H9 (cell line): ENCODE measurements around the gene IRF1. TPM values are rescaled to one million over a fixed set of nuclear protein-coding genes. Genes with fewer than 3 reads are reported as not detected.

Experiments used
- DNase-seq: peaks from one replicate; pipeline ENCODE4 v3.0.0-alpha.2; 2017
- H2AFZ ChIP-seq: one replicate; pipeline ENCODE4 v1.6.1; 2013; ENCODE audit warnings: mild to moderate bottlenecking, low read length, control low read depth, moderate library complexity
- H2AK5ac ChIP-seq: 2 replicates; pipeline ENCODE4 v1.6.1; 2013; ENCODE audit warnings: low read length, control low read depth, mixed read lengths; ENCODE audit not compliant: insufficient read length
- H2BK120ac ChIP-seq: one replicate; pipeline ENCODE4 v1.6.1; 2013; ENCODE audit warnings: low read depth, mild to moderate bottlenecking, low read length, control low read depth, inconsistent platforms; ENCODE audit not compliant: poor library complexity, severe bottlenecking
- H2BK12ac ChIP-seq: 2 replicates; pipeline ENCODE4 v1.6.1; 2013; ENCODE audit warnings: low read length, control low read depth, mixed read lengths, low read depth; ENCODE audit not compliant: insufficient read length
- H2BK15ac ChIP-seq: 2 replicates; pipeline ENCODE4 v1.6.1; 2013; ENCODE audit warnings: low read depth, low read length, control low read depth
- H2BK20ac ChIP-seq: one replicate; pipeline ENCODE4 v1.6.1; 2013; ENCODE audit warnings: low read depth, mild to moderate bottlenecking, low read length, control low read depth, inconsistent platforms; ENCODE audit not compliant: poor library complexity, severe bottlenecking
- H2BK5ac ChIP-seq: 2 replicates; pipeline ENCODE4 v1.6.1; 2013; ENCODE audit warnings: low read length, control low read depth, mixed read lengths; ENCODE audit not compliant: insufficient read length
- H3K14ac ChIP-seq: 2 replicates; pipeline ENCODE4 v1.6.1; 2013; ENCODE audit warnings: low read length, control low read depth; ENCODE audit not compliant: insufficient read depth
- H3K18ac ChIP-seq: 2 replicates; pipeline ENCODE4 v1.6.1; 2013; ENCODE audit warnings: low read depth, mild to moderate bottlenecking, mixed read lengths, low read length, control low read depth; ENCODE audit not compliant: insufficient read length
- H3K23ac ChIP-seq: 2 replicates; pipeline ENCODE4 v1.6.1; 2013; ENCODE audit warnings: low read length, control low read depth, mixed read lengths, low read depth; ENCODE audit not compliant: insufficient read length
- H3K23me2 ChIP-seq: 2 replicates; pipeline ENCODE4 v1.6.1; 2013; ENCODE audit warnings: low read depth, mild to moderate bottlenecking, mixed read lengths, low read length, control low read depth; ENCODE audit not compliant: insufficient read length, poor library complexity, severe bottlenecking
- H3K27ac ChIP-seq: 2 replicates; pipeline ENCODE4 v1.5.1; 2013; ENCODE audit warnings: low read length, control low read depth, mixed read lengths, low read depth; ENCODE audit not compliant: insufficient read length
- H3K27me3 ChIP-seq: 2 replicates; pipeline ENCODE4 v1.6.1; 2013; ENCODE audit warnings: low read length, control low read depth, inconsistent platforms; ENCODE audit not compliant: insufficient read depth
- H3K4ac ChIP-seq: 2 replicates; pipeline ENCODE4 v1.6.1; 2013; ENCODE audit warnings: low read depth, mild to moderate bottlenecking, control low read depth, inconsistent platforms, low read length, moderate library complexity
- H3K4me1 ChIP-seq: 2 replicates; pipeline ENCODE4 v1.6.1; 2013; ENCODE audit warnings: low read length, control low read depth, inconsistent platforms; ENCODE audit not compliant: insufficient read depth
- H3K4me2 ChIP-seq: 2 replicates; pipeline ENCODE4 v1.6.1; 2013; ENCODE audit warnings: low read length, control low read depth, mixed read lengths; ENCODE audit not compliant: insufficient read length, insufficient read depth
- H3K56ac ChIP-seq: 2 replicates; pipeline ENCODE4 v1.6.1; 2013; ENCODE audit warnings: low read depth, mild to moderate bottlenecking, mixed read lengths, low read length, control low read depth; ENCODE audit not compliant: insufficient read length
- H3K79me1 ChIP-seq: 2 replicates; pipeline ENCODE4 v1.6.1; 2013; ENCODE audit warnings: low read depth, mild to moderate bottlenecking, moderate library complexity, low read length, control low read depth, inconsistent platforms; ENCODE audit not compliant: insufficient read depth, poor library complexity, severe bottlenecking
- H3K79me2 ChIP-seq: 2 replicates; pipeline ENCODE4 v1.6.1; 2013; ENCODE audit warnings: low read length, control low read depth, inconsistent platforms; ENCODE audit not compliant: insufficient read depth
- H3K9ac ChIP-seq: 2 replicates; pipeline ENCODE4 v1.6.1; 2013; ENCODE audit warnings: low read length, control low read depth, mixed read lengths; ENCODE audit not compliant: insufficient read length; ENCODE audit errors: extremely low read depth
- H3K9me3 ChIP-seq: one replicate; pipeline ENCODE4 v1.6.1; 2013; ENCODE audit warnings: low read depth, low read length, inconsistent platforms; ENCODE audit not compliant: control insufficient read depth
- H3T11ph ChIP-seq: one replicate; pipeline ENCODE4 v1.6.1; 2013; ENCODE audit warnings: mild to moderate bottlenecking, low read length, control low read depth, inconsistent platforms
- H4K20me1 ChIP-seq: one replicate; pipeline ENCODE4 v1.6.1; 2013; ENCODE audit not compliant: control insufficient read depth, insufficient read length, insufficient read depth
- H4K5ac ChIP-seq: 2 replicates; pipeline ENCODE4 v1.6.1; 2013; ENCODE audit warnings: low read depth, mild to moderate bottlenecking, mixed read lengths, low read length, control low read depth; ENCODE audit not compliant: insufficient read length
- H4K8ac ChIP-seq: replicated peaks from 2 replicates; pipeline ENCODE4 v1.6.1; 2013; ENCODE audit warnings: low read length, control low read depth, mixed read lengths, low read depth; ENCODE audit not compliant: insufficient read length
- H4K91ac ChIP-seq: 2 replicates; pipeline ENCODE4 v1.6.1; 2013; ENCODE audit warnings: low read depth, mild to moderate bottlenecking, moderate library complexity, mixed read lengths, low read length, control low read depth; ENCODE audit not compliant: insufficient read length
- H3K27ac Mint-ChIP-seq, 3 experiments: 2 replicates in 2 of 3; 3 replicates in 1 of 3; pipeline ENCODE4 v1.8.0; 2020 to 2021; ENCODE audit warnings: mixed read lengths in 3 of 3, mild to moderate bottlenecking in 1 of 3, moderate library complexity in 1 of 3
- H3K27me3 Mint-ChIP-seq: 2 replicates; pipeline ENCODE4 v1.8.0; 2021; ENCODE audit warnings: low read depth, mild to moderate bottlenecking, moderate library complexity, mixed read lengths
- H3K36me3 Mint-ChIP-seq, 3 experiments: 2 replicates in 2 of 3; 3 replicates in 1 of 3; pipeline ENCODE4 v1.8.0; 2020 to 2021; ENCODE audit warnings: low read depth in 3 of 3, mixed read lengths in 3 of 3; ENCODE audit not compliant: insufficient read depth in 1 of 3
- H3K4me1 Mint-ChIP-seq, 2 experiments: 2 replicates each; pipeline ENCODE4 v1.8.0; 2020; ENCODE audit warnings: mixed read lengths in 2 of 2
- H3K4me3 Mint-ChIP-seq, 2 experiments: 2 replicates in 1 of 2; 3 replicates in 1 of 2; pipeline ENCODE4 v1.8.0; 2020 to 2021; ENCODE audit warnings: mild to moderate bottlenecking in 2 of 2, mixed read lengths in 2 of 2, moderate library complexity in 1 of 2
- H3K9me3 Mint-ChIP-seq, 2 experiments: 2 replicates in 1 of 2; 3 replicates in 1 of 2; pipeline ENCODE4 v1.8.0; 2020; ENCODE audit warnings: mild to moderate bottlenecking in 2 of 2, mixed read lengths in 2 of 2, moderate library complexity in 1 of 2
- WGBS: extraction: QIAGEN DNeasy Blood & Tissue Kit; methylation state at CpG from one replicate; pipeline ENCODE4 v1.1.7; 2013; ENCODE audit warnings: missing lambda C conversion rate, low lambda C conversion rate, mixed read lengths; ENCODE audit not compliant: insufficient read length; ENCODE audit errors: extremely low coverage; 5-methylcytosine and 5-hydroxymethylcytosine counted together
- total RNA-seq: library from RNA; stranded (reverse); gene quantifications from 2 replicates; pipeline ENCODE4 v1.2.1, GENCODE V29; 2021
- TF ChIP-seq, protein P1 (sequence below): fragments of 200-600 bp; sonication (generic); conservative IDR thresholded peaks from 3 replicates; pipeline ENCODE4 v1.8.0; 2021; ENCODE audit warnings: antibody characterized with exemption, mild to moderate bottlenecking

The IRF1 gene
- total RNA-seq, 1 experiment from 2014 or later, result 8.7 TPM

DNA sequence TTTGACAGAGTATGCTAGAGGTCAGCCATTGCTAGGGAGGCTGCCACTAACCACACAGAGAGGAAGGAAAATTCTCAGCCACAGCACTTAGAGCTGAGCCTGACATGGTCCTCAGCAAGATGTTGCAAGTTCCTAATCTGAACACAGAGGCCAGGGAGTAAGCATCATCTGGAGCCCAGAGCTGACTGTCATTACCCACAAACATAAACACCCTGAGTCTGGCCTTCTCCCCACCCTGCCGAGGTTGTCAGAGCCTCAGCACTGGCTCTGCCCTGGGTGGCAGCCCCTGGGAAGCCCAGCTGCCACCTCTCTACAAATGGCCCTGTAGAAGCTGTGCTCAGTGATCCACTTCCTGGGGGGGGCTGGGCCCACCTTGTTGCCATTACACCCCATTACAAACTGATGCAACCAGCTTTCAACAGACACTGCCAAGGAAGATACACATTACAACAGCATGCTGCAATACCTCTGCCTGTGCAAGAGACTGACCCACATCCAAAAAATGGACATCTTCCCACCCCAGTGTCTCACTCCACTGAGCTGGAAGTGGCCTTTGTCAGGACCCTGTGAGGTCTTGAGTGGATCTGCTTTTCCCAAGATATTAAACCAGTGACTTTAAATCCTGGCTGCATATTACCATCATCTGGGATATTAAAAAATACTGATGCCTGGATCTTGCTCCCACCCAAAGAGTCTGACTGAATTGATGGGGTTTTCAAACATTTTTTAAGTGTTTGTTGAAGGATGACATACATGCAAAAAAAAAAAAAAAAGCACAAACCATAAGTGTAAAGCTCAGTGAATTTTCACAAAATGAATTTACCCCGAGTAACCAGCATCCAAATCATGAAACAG, 33.0 kb downstream of the IRF1 start:
- no CpG with 5 or more reads among the region's 2 CpGs for WGBS
- Histone ChIP-seq H3K9ac (no peak overlapping the region), H3K23ac (no peak overlapping the region), H3K4me1 (peaks cover 6% of the 10 kb centered on the region; the same call in 1 of the 2 replicates), H3K18ac (no peak overlapping the region), H2BK5ac (no peak overlapping the region), H2BK15ac (no peak overlapping the region), H3K79me1 (no peaks in the 10 kb centered on the region), H2AK5ac (no peak overlapping the region), H2BK12ac (no peak overlapping the region), H4K91ac (no peak overlapping the region), H2BK20ac (no peak overlapping the region), H2AFZ (no peak overlapping the region), H4K8ac (no peak overlapping the region), H3K23me2 (no peaks in the 10 kb centered on the region), H3T11ph (no peak overlapping the region), H3K4ac (no peak overlapping the region), H3K14ac (no peak overlapping the region; the same call in 1 of the 2 replicates), H4K5ac (no peak overlapping the region), H3K27ac (no peak overlapping the region), H4K20me1 (no peaks in the 10 kb centered on the region), H3K79me2 (no peaks in the 10 kb centered on the region), H3K27me3 (no peaks in the 10 kb centered on the region), H2BK120ac (no peak overlapping the region), H3K56ac (no peak overlapping the region), H3K4me2 (no peak overlapping the region), H3K9me3 (no peaks in the 10 kb centered on the region)
- Mint-ChIP-seq H3K27ac (no peak overlapping the region), H3K9me3 (no peaks in the 10 kb centered on the region; a peak in 1 of 5 replicates), H3K36me3 (no peaks in the 10 kb centered on the region; a peak in 1 of 7 replicates), H3K4me3 (no peak overlapping the region), H3K4me1 (peaks cover 30% of the 10 kb centered on the region in 2 experiments), H3K27me3 (peaks cover 2% of the 10 kb centered on the region)
- DNase-seq, result no peak
- TF ChIP-seq, protein P1, sequence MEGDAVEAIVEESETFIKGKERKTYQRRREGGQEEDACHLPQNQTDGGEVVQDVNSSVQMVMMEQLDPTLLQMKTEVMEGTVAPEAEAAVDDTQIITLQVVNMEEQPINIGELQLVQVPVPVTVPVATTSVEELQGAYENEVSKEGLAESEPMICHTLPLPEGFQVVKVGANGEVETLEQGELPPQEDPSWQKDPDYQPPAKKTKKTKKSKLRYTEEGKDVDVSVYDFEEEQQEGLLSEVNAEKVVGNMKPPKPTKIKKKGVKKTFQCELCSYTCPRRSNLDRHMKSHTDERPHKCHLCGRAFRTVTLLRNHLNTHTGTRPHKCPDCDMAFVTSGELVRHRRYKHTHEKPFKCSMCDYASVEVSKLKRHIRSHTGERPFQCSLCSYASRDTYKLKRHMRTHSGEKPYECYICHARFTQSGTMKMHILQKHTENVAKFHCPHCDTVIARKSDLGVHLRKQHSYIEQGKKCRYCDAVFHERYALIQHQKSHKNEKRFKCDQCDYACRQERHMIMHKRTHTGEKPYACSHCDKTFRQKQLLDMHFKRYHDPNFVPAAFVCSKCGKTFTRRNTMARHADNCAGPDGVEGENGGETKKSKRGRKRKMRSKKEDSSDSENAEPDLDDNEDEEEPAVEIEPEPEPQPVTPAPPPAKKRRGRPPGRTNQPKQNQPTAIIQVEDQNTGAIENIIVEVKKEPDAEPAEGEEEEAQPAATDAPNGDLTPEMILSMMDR, result no peak
